ENCODE results near the gene HS1BP3. TPM values are rescaled to one million over a fixed set of nuclear protein-coding genes. Genes with fewer than 3 reads are reported as not detected.

HS1BP3 gene
- total RNA-seq, 1 donor from 2014 or later = 10.0 TPM

DNA sequence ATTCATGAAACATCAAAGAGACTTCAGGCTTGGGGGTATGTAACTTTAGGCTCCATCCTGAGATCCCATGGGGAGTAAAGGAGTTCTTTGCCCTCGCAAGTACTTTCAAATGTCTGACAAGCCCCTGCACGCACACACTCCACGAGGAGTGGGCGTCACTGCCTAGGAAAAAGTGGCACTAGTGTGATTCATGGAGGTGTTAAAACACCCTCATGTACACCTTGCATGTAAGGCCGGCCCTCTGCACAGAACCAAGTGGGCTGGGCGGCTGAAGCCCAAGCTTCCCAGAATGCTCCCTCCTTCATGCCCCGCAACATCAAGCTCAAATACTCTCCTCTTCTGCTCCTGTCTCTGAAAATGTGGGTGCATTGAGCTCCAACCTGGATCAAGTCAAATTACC, 7.8 kb downstream of the HS1BP3 start:
- TF ChIP-seq, protein P1, sequence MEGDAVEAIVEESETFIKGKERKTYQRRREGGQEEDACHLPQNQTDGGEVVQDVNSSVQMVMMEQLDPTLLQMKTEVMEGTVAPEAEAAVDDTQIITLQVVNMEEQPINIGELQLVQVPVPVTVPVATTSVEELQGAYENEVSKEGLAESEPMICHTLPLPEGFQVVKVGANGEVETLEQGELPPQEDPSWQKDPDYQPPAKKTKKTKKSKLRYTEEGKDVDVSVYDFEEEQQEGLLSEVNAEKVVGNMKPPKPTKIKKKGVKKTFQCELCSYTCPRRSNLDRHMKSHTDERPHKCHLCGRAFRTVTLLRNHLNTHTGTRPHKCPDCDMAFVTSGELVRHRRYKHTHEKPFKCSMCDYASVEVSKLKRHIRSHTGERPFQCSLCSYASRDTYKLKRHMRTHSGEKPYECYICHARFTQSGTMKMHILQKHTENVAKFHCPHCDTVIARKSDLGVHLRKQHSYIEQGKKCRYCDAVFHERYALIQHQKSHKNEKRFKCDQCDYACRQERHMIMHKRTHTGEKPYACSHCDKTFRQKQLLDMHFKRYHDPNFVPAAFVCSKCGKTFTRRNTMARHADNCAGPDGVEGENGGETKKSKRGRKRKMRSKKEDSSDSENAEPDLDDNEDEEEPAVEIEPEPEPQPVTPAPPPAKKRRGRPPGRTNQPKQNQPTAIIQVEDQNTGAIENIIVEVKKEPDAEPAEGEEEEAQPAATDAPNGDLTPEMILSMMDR (IDR thresholded peaks at IDR 0.05) = no peak
- no peak for TF ChIP-seq EZH2 (IDR thresholded peaks at IDR 0.05)
- TF ChIP-seq EZH2phosphoT487 (IDR thresholded peaks at IDR 0.05) = no peak
- Histone ChIP-seq H3K36me3 (no peaks in the 10 kb centered on the region), H3K4me3 (no peak overlapping the region), H4K20me1 (ENCODE audit: low read depth) (peaks cover 3% of the 10 kb centered on the region), H3K4me1 (no peaks in the 10 kb centered on the region), H3K79me2 (ENCODE audit: low read depth) (no peaks in the 10 kb centered on the region), H3K27me3 (no peaks in the 10 kb centered on the region), H3K27ac (no peak overlapping the region), H2AFZ (replicated peaks) (no peak overlapping the region), H3F3A (ENCODE audit: low read depth) (no peaks in the 10 kb centered on the region), H3K4me2 (no peak overlapping the region), H3K9ac (no peak overlapping the region), H3K9me3 (ENCODE audit: low read depth) (no peaks in the 10 kb centered on the region)
- Mint-ChIP-seq H3K27ac (no peak overlapping the region), H3K27me3 (ENCODE audit: insufficient read depth, low read depth) (peaks cover 8% of the 10 kb centered on the region), H3K4me1 (peaks cover 35% of the 10 kb centered on the region), H3K4me3 (peak overlapping the region; percentile 35), H3K9me3 (no peaks in the 10 kb centered on the region), H3K36me3 (peaks cover 16% of the 10 kb centered on the region)
- DNase-seq (ENCODE audit: low spot score) = no peak

DNA sequence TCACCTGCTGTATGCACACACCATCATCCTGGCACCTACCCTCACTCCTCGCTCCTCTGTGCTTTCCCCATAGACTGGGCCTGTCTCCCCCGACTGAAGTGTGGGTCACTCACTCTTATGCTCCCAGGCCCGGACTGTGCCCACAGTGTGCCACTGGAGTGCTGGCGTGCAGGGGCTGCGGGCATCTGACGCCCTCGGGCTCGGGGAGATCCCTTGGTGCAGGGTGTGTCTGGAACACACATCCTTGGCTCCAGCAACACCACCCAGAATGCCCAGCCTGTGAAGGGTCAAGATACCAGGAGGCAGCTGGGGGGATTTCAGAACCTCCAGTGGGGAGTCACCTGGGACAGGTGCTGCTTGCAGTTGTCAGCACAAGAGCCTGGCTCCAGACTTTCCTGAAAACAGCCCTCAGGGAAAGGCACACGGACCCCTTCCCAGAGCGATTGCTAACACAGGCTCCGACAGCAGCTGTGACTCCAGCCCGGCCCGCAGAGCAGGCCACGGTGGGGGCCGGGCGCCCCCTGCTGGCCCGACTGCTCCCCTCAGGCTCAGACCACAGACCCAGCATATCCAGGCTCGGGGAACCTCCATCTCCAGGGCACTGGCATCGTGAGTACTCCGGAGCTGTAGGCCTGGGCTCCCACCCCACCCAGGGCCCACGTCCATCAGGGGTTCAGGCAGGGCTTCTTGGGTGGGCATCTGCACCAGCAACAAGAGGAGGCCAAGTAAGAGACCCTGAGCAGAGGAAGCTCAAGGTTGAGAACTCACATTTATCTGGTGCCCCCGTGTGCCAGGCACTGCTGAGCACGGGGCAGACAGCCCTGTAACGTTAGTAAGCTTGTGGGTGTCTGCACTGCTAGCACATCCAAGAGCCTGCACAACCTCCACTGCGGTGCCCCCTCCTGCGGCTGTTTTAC, 8.6 kb downstream of the HS1BP3 start:
- Histone ChIP-seq H3K4me1 (no peaks in the 10 kb centered on the region), H2AFZ (replicated peaks) (no peak overlapping the region), H3K4me3 (no peak overlapping the region), H3K4me2 (no peak overlapping the region), H3K9ac (no peak overlapping the region), H3F3A (ENCODE audit: low read depth) (no peaks in the 10 kb centered on the region), H3K9me3 (ENCODE audit: low read depth) (no peaks in the 10 kb centered on the region), H3K79me2 (ENCODE audit: low read depth) (no peaks in the 10 kb centered on the region), H3K27ac (no peak overlapping the region), H4K20me1 (ENCODE audit: low read depth) (peaks cover 3% of the 10 kb centered on the region), H3K27me3 (no peaks in the 10 kb centered on the region), H3K36me3 (no peaks in the 10 kb centered on the region)
- Mint-ChIP-seq H3K27me3 (ENCODE audit: insufficient read depth, low read depth) (peaks cover 8% of the 10 kb centered on the region), H3K27ac (no peak overlapping the region), H3K4me1 (peaks cover 33% of the 10 kb centered on the region), H3K9me3 (no peaks in the 10 kb centered on the region), H3K36me3 (peaks cover 16% of the 10 kb centered on the region), H3K4me3 (no peak overlapping the region)
- DNase-seq (ENCODE audit: low spot score) = peak; percentile 85
- TF ChIP-seq EZH2phosphoT487 (IDR thresholded peaks at IDR 0.05) = no peak
- TF ChIP-seq, protein P1 (IDR thresholded peaks at IDR 0.05) = peak; percentile 93

DNA sequence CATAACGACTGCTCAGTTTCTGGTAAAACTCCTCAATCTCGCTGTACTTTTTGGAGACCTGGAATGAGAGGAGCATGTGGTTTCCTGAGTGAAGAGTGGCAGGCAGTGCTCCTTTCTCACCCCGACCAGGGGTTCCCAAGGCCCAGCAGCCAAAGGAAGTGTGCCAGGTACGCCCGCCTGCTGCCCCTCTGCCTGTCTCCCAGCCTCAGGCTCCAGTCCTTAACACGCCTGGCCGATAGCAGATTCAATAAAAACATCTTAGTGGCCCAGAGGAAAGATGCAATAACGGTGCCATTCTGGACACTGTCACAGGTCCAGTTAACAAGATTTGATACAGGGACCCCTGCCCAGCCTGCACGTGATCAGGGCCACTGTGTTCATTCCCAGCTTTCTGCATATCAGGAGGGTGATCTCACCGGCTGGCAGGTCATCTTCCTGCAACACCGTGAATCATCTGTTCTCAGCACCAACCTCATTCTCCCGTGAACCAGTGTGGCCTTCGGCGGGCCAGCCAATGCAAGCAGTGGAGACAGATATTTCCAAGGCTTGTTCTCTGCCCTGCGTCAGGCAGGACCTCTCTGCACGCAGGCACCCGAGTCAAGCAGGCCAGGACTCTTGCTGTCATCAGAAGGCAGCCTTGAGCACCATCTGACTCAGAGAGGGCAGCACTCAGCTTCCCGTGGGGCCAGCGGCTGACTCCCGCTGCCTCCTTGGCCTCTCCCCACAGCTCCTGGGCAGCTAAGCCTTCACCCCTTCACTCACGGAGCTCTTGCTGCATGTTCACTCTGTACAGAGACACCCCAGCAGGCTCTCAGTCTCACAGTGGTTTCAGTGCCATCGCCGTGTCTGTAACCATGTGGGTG, 9.5 kb downstream of the HS1BP3 start:
- no peaks in the 10 kb centered on the region for H3K9me3 Mint-ChIP-seq
- DNase-seq (ENCODE audit: low spot score) = no peak
- Histone ChIP-seq H4K20me1 (ENCODE audit: low read depth) (peaks cover 3% of the 10 kb centered on the region), H3K9ac (no peak overlapping the region), H3K4me3 (no peak overlapping the region), H2AFZ (replicated peaks) (no peak overlapping the region), H3F3A (ENCODE audit: low read depth) (no peaks in the 10 kb centered on the region), H3K4me1 (no peaks in the 10 kb centered on the region), H3K27me3 (no peaks in the 10 kb centered on the region), H3K27ac (no peak overlapping the region), H3K9me3 (ENCODE audit: low read depth) (no peaks in the 10 kb centered on the region), H3K79me2 (ENCODE audit: low read depth) (no peaks in the 10 kb centered on the region), H3K4me2 (no peak overlapping the region), H3K36me3 (no peaks in the 10 kb centered on the region)
- no peak overlapping the region for H3K27ac Mint-ChIP-seq
- H3K4me1 Mint-ChIP-seq = peaks cover 31% of the 10 kb centered on the region
- peaks cover 8% of the 10 kb centered on the region for H3K27me3 Mint-ChIP-seq (ENCODE audit: insufficient read depth, low read depth)
- H3K36me3 Mint-ChIP-seq = peaks cover 16% of the 10 kb centered on the region
- TF ChIP-seq EZH2 (IDR thresholded peaks at IDR 0.05) (no peak), EZH2phosphoT487 (IDR thresholded peaks at IDR 0.05) (no peak)
- TF ChIP-seq, protein P1 (IDR thresholded peaks at IDR 0.05) = no peak
- no peak overlapping the region for H3K4me3 Mint-ChIP-seq

All from neural progenitor cell (in vitro differentiated cells).